NB4 (cell line): Measurements from ENCODE around the gene NNAT.

Experiments used
- POLR2A ChIP-seq: IDR thresholded peaks from 2 replicates; pipeline ENCODE4 v1.6.1; 2011; ENCODE audit warnings: mild to moderate bottlenecking; ENCODE audit not compliant: insufficient read length; ENCODE audit errors: extremely low read depth
- TF ChIP-seq, protein P1 (sequence below): IDR thresholded peaks from one replicate; pipeline ENCODE4 v1.5.1; 2012; ENCODE audit warnings: low read depth, low read length

DNA sequence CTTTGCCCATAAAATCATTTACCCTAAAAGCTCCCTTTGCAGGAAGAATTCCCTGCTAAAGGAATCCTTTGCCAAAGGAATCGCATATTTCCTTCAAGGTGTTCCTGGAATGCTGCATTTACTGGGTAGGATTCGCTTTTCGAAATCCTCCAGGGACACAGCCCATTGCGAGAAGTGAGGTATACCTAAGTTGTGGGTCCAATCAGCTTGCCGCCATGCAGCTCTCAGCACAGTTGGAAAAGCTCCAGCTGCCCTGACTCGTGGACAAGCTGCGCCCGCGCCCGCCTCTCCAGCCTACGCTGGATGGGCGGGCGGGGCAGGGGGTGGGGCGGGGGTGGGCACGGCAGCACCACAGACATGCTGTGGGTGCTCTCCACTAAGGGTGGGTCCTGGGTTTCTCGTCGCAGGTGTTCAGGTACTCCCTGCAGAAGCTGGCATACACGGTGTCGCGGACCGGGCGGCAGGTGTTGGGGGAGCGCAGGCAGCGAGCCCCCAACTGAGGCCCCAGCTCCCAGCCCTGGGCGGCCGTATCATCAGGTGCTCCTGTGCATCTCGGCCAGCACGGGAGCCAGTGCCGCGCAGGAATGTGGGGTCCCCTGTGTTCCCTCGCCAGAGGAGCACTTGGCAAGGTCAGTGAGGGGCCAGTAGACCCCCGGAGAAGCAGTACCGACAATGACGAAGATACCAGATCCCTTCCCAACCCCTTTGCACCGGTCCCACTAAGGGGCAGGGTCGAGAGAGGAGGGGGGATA is 1.4 kb downstream of the NNAT start:
- TF ChIP-seq, protein P1, sequence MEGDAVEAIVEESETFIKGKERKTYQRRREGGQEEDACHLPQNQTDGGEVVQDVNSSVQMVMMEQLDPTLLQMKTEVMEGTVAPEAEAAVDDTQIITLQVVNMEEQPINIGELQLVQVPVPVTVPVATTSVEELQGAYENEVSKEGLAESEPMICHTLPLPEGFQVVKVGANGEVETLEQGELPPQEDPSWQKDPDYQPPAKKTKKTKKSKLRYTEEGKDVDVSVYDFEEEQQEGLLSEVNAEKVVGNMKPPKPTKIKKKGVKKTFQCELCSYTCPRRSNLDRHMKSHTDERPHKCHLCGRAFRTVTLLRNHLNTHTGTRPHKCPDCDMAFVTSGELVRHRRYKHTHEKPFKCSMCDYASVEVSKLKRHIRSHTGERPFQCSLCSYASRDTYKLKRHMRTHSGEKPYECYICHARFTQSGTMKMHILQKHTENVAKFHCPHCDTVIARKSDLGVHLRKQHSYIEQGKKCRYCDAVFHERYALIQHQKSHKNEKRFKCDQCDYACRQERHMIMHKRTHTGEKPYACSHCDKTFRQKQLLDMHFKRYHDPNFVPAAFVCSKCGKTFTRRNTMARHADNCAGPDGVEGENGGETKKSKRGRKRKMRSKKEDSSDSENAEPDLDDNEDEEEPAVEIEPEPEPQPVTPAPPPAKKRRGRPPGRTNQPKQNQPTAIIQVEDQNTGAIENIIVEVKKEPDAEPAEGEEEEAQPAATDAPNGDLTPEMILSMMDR = no peak
- TF ChIP-seq POLR2A = no peak
